ENCODE measurements around the gene NUAK2.

NUAK2 gene

DNA sequence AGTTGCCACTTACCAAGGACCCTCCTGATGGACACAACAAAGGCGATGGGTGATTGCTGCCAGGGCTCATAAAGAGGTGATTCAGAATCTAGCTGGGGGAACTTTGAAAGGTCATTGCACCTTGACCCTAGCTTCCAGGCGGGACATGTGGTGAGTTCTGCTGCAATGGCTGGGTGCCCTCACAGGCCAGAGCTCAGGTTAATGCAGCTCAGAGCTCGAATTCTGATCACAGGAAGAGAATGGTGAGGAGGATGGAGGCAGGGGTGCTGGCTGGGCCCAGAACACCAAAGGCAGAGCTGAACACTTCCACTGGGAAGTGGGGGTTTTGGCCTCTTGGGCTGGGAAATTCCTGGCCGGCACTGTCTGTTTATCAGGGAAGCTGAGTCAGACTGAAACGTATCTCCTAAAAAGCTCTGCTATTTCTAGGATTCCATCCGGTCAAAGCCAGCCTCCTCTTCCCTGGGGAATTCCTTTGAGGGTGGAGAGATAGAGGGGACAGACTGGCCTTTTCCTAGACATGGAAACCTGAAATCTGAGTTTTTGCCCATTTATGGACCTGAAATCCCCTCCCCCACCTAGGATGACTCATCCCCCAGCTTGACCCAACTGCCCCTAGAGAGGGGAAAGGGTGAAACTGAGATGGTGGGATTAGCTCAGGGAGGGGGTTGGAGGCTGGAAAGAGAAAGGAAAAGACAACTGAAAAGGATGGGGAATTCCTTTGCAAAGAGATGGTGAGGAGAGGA is 27.2 kb downstream of the NUAK2 start (continued):
- TF ChIP-seq PRDM2 (tag by site-specific recombination; IDR thresholded peaks at IDR 0.05; ENCODE audit: borderline replicate concordance) (no peak), YY1 (tag by site-specific recombination; IDR thresholded peaks at IDR 0.05) (no peak), ZNF214 (tag by site-specific recombination; IDR thresholded peaks at IDR 0.05; ENCODE audit: borderline replicate concordance) (no peak), GLIS2 (tag by site-specific recombination; IDR thresholded peaks at IDR 0.05) (no peak), ZNF155 (tag by site-specific recombination; IDR thresholded peaks at IDR 0.05) (no peak), ZNF19 (tag by site-specific recombination; IDR thresholded peaks at IDR 0.05; ENCODE audit: low read depth) (no peak), ZNF518A (tag by site-specific recombination; conservative IDR thresholded peaks at IDR 0.05; ENCODE audit: low read depth) (no peak), SP2 (tag by site-specific recombination; IDR thresholded peaks at IDR 0.05) (no peak), ZNF394 (tag by site-specific recombination; IDR thresholded peaks at IDR 0.05; ENCODE audit: borderline replicate concordance) (no peak), ZNF707 (tag by site-specific recombination; IDR thresholded peaks at IDR 0.05) (no peak), ZBTB20 (tag by site-specific recombination; IDR thresholded peaks at IDR 0.05) (0 out of 2 replicates have a peak, but pooled peaks have one; percentile 35), ZNF223 (tag by site-specific recombination; IDR thresholded peaks at IDR 0.05) (no peak), ZNF670 (tag by site-specific recombination; IDR thresholded peaks at IDR 0.05; ENCODE audit: low read depth) (no peak), ZNF660 (tag by site-specific recombination; IDR thresholded peaks at IDR 0.05) (0 out of 2 replicates have a peak, but pooled peaks have one; percentile 26), PRDM1 (tag by site-specific recombination; IDR thresholded peaks at IDR 0.05) (peak; percentile 91), MEIS1 (CRISPR knock-in tag; IDR thresholded peaks at IDR 0.05; ENCODE audit: borderline replicate concordance) (no peak), ZFHX2 (tag by site-specific recombination; conservative IDR thresholded peaks at IDR 0.05) (no peak), ZNF629 (tag by site-specific recombination; IDR thresholded peaks at IDR 0.05) (peak; percentile 62; the same call in 1 of the 2 replicates), ZXDB (tag by site-specific recombination; IDR thresholded peaks at IDR 0.05) (peak; percentile 25; the same call in 1 of the 2 replicates), ZNF239 (tag by site-specific recombination; IDR thresholded peaks at IDR 0.05) (no peak), MYNN (tag by site-specific recombination; IDR thresholded peaks at IDR 0.05; ENCODE audit: borderline replicate concordance) (0 out of 2 replicates have a peak, but pooled peaks have one; percentile 12), ZNF221 (tag by site-specific recombination; IDR thresholded peaks at IDR 0.05; ENCODE audit: borderline replicate concordance) (no peak), ZNF473 (tag by site-specific recombination; IDR thresholded peaks at IDR 0.05) (no peak), ZBTB21 (tag by site-specific recombination; IDR thresholded peaks at IDR 0.05) (no peak)
- TF ChIP-seq, protein P1, sequence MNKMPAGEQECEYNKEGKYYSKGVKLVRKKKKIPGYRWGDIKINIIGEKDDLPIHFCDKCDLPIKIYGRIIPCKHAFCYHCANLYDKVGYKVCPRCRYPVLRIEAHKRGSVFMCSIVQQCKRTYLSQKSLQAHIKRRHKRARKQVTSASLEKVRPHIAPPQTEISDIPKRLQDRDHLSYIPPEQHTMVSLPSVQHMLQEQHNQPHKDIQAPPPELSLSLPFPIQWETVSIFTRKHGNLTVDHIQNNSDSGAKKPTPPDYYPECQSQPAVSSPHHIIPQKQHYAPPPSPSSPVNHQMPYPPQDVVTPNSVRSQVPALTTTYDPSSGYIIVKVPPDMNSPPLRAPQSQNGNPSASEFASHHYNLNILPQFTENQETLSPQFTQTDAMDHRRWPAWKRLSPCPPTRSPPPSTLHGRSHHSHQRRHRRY (tag by site-specific recombination; IDR thresholded peaks at IDR 0.05): no peak
- TF ChIP-seq, protein P2, sequence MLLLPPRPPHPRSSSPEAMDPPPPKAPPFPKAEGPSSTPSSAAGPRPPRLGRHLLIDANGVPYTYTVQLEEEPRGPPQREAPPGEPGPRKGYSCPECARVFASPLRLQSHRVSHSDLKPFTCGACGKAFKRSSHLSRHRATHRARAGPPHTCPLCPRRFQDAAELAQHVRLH (tag by site-specific recombination; IDR thresholded peaks at IDR 0.05): no peak
- TF ChIP-seq, protein P3, sequence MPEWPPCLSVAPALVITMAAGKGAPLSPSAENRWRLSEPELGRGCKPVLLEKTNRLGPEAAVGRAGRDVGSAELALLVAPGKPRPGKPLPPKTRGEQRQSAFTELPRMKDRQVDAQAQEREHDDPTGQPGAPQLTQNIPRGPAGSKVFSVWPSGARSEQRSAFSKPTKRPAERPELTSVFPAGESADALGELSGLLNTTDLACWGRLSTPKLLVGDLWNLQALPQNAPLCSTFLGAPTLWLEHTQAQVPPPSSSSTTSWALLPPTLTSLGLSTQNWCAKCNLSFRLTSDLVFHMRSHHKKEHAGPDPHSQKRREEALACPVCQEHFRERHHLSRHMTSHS (tag by site-specific recombination; IDR thresholded peaks at IDR 0.05): no peak
